Fibroblast of mammary gland (primary cell): ENCODE results near the gene EVI5.

Source experiments
- DNase-seq: peaks from one replicate; pipeline ENCODE4 v3.0.0-alpha.2; 2010; ENCODE audit warnings: low read depth
- H3K4me3 ChIP-seq: 2 replicates; pipeline ENCODE4 v1.5.1; 2011; ENCODE audit warnings: low read depth, mild to moderate bottlenecking, low read length, moderate library complexity; ENCODE audit not compliant: control insufficient read depth
- CTCF ChIP-seq: conservative IDR thresholded peaks from 2 replicates; pipeline ENCODE4 v1.5.1; 2011; ENCODE audit warnings: low read depth, low read length, inconsistent platforms; ENCODE audit not compliant: control insufficient read depth, insufficient read depth

Gene EVI5

GRCh38 chr1:92503926-92504285 lies 281.0 kb downstream of the EVI5 start:
- no peak for TF ChIP-seq CTCF
- H3K4me3 ChIP-seq, result no peak overlapping the region
- peak; percentile 37 for DNase-seq

GRCh38 chr1:92503043-92503925 lies 281.6 kb downstream of the EVI5 start:
- H3K4me3 ChIP-seq, result no peak overlapping the region
- no peak for TF ChIP-seq CTCF
- peak; percentile 55 for DNase-seq

DNA sequence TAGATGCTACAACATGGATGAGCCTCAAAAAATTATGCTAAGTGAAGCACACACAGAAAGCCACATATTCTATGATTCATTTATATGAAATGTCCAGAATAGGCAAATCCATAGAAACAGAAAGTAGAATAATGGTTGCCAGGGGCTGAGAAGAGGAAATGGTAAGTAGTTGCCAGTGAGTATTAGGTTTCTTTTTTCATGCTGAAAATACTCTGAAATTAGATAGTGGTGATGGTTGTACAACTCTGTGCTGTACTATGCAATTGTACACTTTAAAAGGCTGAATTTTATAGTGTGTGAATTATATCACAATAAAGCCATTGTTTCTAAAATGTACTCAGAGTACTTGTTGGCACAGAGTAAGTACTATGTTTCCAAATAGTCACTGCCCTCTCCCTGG lies 282.7 kb downstream of the EVI5 start:
- no peak overlapping the region for H3K4me3 ChIP-seq
- peak; percentile 50 for DNase-seq
- no peak for TF ChIP-seq CTCF

GRCh38 chr1:92500552-92500951 lies 284.4 kb downstream of the EVI5 start:
- TF ChIP-seq CTCF, result no peak
- DNase-seq, result no peak

DNA sequence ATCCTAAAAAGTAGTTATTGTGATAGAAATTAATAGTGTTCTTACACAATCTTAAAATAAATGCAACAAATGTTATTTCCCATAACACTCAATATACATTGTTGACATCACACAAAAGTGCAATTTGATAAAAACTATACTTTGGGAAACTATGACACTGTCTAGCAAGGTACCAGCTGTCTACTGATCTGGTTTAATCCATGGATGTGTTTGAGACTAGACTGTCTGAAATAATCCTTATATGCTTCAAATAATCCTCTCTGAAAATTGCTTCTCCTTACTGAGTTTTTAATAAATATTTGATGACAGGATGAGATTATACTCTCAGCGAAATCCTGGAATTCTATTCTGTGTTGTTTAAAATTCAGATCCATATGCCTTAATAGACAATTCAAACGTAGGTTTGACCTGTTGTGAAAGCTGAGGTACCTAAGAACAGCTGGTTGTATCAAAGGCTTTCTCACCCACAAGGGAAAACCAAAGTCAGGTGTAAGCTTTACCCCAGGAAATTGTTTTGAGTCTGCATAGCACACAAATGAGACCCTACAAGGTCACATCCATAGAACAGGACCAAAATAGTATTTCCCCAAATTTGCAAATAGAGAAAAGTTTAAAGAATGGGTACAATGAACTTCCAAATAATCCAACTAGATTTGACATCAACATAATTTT lies 289.4 kb downstream of the EVI5 start:
- no peak overlapping the region for H3K4me3 ChIP-seq
- TF ChIP-seq CTCF, result no peak
- no peak for DNase-seq

More at GRCh38 chr1:92500552-92500951, 284.4 kb downstream of the EVI5 start:
- H3K4me3 ChIP-seq, result no peak overlapping the region

- no peak overlapping the region for H3K4me3 ChIP-seq
- TF ChIP-seq CTCF, result no peak
- DNase-seq, result no peak
Observed at GRCh38 chr1:92494485-92495141, 290.3 kb downstream of the EVI5 start.
